ENCODE measurements around the gene FES.

GRCh38 chr15:90845201-90845949 lies 38.9 kb upstream of the FES start:
- TF ChIP-seq CTCF (IDR thresholded peaks at IDR 0.05) = no peak
- no peak for TF ChIP-seq POLR2A (IDR thresholded peaks at IDR 0.05)
